CD4-positive, alpha-beta T cell treated with Interleukin-4 for 4 hours (primary cell): Measurements from ENCODE around the gene MINDY4.

Source experiments
- DNase-seq: peaks from one replicate; pipeline ENCODE4 v3.0.0-alpha.2; 2020

The MINDY4 gene

GRCh38 chr7:30906515-30907240 is 135.5 kb downstream of the MINDY4 start:
- DNase-seq = no peak

DNA sequence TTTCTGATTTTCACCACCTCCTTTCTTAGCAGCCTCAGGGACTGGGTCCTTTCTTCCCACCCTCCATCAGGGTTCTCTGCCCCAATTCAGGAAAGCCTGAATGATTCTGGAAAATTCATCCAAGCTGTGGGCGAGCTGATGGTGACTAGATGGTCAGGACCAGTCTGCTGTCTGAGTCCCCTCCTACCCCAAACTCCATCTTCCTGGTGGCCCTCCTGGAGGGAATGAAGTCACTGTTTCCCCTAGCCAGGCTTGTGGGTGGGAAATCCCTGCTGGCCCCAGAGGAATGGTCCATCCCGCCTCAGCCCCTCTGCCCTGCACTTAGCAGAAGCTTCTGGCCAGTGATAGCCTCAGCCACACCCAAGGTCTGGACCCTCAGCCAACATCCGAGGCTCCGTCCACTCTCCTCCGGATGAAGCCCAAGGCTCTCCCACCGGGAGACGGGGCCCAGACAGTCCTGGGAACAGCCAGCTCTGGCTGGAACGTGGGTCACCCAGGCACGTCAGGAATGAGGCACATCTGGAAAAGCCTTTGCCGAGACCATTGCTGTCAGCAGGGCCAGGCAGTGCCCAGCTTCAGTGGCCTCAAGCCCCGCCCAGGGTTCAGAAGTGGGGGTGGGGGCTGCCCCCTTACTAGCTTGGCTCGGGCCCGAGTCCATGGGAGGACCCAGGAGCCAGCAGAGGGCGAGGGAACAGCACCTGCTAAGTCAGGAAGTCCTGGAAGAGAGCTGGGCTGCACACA is 136.5 kb downstream of the MINDY4 start:
- DNase-seq = no peak

GRCh38 chr7:30908681-30909080 is 137.5 kb downstream of the MINDY4 start:
- DNase-seq = no peak

DNA sequence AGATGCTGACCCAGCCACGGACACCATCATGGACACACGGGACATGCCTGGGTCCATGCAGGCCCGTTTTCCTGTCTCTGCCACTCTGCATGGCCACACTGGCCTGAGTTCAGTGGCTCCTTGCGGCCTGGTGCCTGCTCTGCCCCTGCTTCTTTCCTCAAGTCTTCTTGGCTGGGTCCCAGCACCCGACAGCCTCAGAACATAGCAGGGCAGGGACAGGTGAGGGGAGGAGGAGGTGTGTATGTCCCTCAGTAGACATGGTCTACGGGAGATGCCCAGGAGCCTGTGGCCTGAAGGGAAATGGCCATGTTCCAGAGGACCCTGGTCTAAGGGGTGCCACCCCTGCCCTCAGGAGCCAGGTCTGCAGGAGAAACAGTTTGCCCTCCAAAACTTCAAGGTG is 138.2 kb downstream of the MINDY4 start:
- DNase-seq = no peak

DNA sequence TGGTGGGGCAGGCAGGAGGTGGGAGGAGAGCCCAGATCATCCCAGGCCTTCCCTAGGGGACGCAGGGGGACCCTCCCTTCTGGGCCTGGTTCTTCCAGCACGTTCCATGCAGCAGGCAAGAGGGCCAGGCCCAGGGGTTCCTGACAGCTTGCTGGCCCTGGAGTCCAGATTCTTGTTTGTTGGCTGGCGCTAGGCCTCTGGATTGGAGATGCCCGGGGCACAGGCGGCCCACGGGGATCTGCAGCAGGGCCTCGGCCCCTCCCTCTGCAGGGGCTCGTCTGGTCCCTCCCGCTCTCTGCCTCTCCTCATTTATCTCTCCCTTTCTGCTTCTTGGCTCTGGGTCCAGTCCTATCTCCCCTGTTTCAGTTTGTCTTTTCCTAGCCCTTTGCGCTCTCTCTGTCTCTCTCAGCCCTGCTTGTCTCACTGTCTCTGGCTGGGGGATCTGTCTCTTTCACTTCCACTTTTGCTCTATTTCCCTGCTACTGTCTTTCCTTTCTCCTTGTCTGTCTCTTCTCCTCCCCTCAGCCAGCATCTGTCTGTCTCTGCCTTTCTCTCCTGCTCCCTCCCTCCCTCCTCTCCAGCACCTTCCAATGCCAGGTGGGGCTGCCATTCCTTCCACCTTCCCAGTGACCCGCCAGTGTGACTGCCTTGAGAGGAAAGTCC is 139.3 kb downstream of the MINDY4 start:
- DNase-seq = no peak

DNA sequence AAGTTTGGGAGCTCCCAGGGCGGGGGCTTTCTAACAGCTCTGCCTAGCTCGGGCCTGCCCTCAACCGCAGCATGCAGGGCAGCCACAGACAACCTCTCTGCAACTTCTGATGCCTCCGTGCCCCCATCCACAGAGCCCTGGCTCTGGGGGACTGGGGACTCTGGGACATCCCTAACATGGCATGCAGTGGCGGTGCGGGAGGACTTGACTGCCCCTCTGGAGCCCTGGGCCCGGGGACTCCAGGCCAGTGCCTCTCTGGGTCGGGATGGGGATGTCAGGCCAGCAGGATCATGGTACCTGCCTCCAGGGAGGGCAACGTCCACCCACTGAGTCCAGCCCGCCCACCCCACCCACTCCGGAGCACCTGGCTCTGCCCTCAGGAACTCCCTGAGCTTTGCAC is 139.9 kb downstream of the MINDY4 start:
- DNase-seq = no peak

GRCh38 chr7:30911561-30911969 is 140.3 kb downstream of the MINDY4 start, which contains the start of gene AQP1:
Gene AQP1 (plus strand): TSS chr7:30911853. CDS start chr7:30911910, 57 bp downstream.
- DNase-seq = no peak

- no peak for DNase-seq
Observed at GRCh38 chr7:30912021-30912730, 141.0 kb downstream of the MINDY4 start.

- no peak for DNase-seq
Observed at GRCh38 chr7:30912731-30912985, 141.4 kb downstream of the MINDY4 start.

DNA sequence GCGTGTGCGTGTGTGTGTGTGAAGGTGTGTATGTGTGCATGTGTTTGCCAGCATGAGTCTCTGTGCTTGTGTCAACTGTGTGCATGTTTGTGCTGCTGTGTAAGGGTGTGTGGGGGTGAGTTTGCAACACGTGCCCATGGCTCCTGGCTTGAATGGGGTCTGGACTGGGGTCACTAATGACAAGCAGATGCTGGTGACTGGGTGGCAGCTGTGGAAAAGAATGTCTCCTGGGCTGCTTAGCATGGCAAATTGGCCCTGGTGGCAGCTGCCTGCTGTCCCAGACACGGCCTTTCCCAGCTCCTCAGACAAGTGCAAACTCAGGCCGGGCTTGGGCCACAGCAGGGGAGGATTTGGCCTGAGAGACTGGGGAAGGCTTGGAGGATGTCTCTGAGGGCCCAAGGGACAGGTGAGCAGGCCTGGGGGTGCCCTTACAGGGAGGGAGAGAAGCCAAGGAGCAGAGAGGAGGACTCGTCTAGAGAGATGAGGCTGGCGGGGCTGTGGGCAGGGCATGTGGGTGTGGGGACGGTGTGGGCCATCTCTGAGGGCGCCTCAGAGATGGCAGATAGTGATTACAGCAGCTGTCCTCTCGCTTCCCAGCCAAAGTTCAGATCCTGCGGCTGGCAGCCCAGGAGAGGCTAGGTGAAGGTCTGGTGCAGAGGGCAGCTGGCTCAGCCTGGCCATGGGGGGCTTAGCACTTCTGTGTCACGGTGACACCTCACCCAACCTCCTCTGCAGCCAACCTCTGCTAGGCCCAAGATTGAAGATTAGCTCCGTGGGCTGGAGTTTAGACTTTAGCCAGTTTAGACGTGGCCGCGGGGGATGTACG is 142.0 kb downstream of the MINDY4 start:
- no peak for DNase-seq

DNA sequence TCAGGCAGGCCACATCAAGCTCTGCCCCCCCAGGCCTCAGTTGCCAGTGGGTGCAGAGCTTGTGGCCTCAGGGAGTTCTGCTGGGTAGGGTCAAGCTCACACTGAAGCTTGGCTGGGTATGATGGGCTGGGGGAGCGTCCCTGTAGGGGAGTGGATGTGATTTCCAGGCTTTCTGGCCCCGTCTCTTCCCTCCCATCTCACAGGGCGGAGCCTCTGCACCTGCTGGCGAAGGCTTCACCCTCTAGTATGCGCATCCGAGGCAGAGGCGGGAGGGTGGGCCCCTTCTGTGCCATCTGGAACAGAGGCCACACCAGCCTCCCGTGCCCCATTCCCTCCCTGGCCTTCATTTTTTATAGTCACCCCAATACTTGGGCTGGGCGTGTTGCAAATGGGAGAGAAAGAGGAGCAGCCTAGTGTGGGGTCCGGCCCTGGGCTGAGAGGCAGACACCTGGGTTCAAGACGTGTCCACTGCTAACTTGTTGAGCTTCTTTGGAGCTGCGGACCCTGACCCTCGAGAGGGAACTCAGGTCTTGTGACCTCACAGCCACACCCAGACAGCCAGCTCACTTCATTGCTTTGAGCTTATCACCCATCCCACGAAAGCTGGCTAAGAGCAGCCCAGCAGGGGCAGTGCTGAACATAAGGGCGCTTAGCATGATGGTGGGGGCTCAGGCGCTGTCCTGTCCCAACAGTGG is 142.8 kb downstream of the MINDY4 start:
- DNase-seq = no peak

DNA sequence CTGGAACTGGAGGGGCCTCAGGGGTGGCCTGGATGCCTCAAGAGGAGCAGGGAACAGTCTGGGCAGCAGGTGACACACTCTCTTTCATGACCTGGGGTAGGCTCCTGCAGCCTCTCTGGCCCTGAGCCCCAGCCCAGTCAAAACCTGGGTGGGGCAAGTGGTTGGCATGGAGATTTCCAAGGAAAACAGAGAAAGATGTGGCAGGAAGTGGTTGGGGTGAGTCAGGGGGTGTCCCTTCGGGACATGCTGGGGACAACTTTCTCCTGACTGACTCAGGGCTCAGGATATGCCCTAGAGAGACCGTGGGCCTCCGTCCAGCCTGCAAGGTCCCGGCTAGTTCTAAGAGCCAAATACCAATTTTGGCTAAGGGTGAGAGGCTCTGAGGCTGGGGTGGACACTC is 143.4 kb downstream of the MINDY4 start:
- DNase-seq = no peak

GRCh38 chr7:30915005-30915601 is 143.9 kb downstream of the MINDY4 start:
- DNase-seq = no peak

DNA sequence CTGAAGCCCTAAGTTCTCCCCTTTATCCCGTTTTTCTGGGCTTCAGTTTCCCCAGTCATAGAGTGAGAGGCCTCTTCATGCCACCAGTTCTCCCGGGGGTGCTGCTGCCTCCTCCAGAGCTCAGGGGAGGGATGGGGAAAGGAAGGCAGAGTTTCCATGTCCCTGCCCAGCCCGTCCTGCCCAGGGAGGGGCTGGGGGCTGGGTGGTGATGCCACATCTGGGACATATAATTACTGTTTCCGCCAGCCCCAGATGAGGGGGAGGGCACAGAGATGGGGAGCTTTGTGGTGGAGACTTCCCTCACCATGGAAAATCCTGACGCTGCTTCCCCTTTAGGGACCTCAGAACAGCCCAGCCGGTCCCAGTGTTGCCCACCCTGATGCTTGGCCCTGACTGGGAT is 144.5 kb downstream of the MINDY4 start:
- no peak for DNase-seq

DNA sequence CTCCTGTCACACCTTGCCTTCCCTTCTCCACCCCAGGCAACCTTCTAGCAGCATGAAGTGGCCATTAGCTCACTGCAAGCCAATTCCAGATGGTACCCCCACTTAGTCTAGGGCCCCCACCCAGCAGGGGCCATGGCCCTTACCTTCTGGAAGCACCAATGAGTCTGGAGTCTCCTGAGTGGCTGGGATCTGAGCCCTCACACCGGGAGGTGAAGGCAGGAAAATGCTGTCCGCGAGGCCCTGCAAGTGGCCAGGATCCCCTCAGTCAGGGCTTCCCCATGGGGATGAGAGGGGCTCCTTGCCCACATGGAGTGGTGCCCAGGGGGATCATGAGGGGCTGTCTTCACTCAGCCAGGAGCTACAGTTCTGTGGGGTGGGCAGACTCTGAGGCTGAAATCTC is 145.0 kb downstream of the MINDY4 start:
- no peak for DNase-seq

DNA sequence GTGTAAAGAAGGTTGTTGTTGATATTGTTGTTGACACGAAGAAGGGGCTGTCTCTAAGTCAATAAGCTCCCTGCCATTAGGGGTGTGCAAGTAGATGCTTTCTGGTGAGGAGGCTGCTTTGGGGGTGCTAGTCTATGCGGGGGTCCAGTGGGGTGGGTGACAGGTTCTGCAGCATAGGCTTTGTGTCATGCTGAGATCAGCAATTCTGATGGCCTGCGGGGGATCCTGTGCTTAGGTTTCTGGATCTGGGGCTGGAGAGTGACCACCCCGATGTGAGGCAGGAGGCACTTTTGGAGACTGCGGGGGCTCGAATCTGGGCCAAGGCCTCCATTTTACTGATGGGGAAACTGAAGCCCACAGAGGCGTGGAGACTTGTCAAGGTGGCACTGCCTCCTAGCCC is 145.6 kb downstream of the MINDY4 start:
- no peak for DNase-seq

- no peak for DNase-seq
Observed at GRCh38 chr7:30917216-30917893, 146.1 kb downstream of the MINDY4 start.

GRCh38 chr7:30918676-30919075 is 147.5 kb downstream of the MINDY4 start:
- no peak for DNase-seq

DNA sequence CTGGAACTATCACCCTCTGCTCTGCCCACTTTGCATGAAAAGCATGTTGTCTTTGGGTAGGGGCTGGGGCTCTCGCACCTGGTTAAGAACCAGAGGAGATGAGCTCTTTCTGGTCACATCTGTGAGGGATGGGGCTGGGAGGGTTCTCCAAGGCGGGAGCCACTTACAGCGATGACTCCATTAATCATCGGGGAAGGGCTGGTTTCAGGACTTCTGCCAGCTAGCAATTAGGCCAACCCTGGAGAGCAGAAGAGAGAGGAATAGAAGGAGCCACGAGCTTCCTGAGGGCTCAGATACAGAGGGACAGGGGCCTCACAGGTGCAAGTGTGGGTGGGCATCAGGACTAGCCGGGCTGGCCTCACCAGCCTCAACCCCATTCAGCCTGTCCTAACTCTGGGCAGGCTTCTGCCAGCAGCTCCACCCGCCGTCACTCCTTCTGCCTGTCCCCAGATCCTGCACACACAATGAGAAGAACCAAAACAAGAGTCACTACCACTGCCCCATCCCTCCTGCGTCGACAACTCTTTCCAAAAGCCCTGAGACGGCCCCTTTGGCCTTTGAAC is 148.9 kb downstream of the MINDY4 start:
- DNase-seq = no peak
